ENCODE measurements around the gene TMEM181.

DNA sequence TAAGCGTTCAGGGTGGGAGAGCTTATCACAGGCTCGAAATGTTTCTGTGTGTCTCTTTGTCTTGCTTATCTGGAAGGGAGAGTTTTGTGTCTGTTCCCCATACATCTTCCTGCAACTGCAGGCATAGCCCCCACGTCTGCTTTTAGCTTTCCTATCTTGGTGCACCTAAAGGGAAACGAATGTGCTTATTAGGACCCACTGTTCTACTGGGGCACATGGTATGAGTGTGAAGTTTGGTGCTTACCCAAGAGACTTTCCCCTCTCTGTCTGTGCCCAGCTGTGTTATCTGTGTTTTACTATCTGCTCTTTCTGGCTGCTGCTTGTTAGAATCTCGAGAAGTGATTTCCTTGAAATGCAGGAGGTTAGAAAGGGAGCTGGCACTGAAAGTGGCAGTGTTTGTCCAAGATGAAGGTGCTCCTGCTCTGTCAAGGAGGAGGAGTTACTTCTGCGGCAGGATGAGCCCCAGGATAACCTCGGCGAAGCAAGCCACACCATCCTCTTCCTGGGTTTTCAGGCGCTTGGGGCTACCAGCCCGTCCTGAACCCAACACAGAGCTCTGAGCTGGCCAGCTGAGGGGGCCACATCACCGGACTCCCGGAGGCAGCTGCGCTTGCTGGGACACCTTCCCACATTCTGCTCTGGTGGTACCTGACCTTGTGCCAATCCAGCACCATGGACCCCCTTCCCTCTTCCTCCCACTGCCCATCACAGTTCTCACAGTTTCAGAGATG lies 61.2 kb downstream of the TMEM181 start:
- no peak for TF ChIP-seq CTCF (IDR thresholded peaks at IDR 0.05)
- TF ChIP-seq CHD2 (IDR thresholded peaks at IDR 0.05; ENCODE audit: low read length, partially characterized antibody): no peak
- TF ChIP-seq MXI1 (IDR thresholded peaks at IDR 0.05; ENCODE audit: low read depth, low read length): 0 out of 2 replicates have a peak, but pooled peaks have one; percentile 36
- TF ChIP-seq YY1 (IDR thresholded peaks at IDR 0.05; ENCODE audit: low read depth): no peak
- no peak for TF ChIP-seq POLR2AphosphoS5 (IDR thresholded peaks at IDR 0.05; ENCODE audit: low read depth, low read length)
- no peak for TF ChIP-seq SIN3A (IDR thresholded peaks at IDR 0.05; ENCODE audit: borderline replicate concordance, low read depth, low read length)
- no peak for TF ChIP-seq MEF2A (IDR thresholded peaks at IDR 0.05; ENCODE audit: borderline replicate concordance, low read depth)
- no peak for TF ChIP-seq FOXM1 (IDR thresholded peaks at IDR 0.05; ENCODE audit: low read depth)
- TF ChIP-seq USF2 (IDR thresholded peaks at IDR 0.05; ENCODE audit: borderline replicate concordance, low read depth, low read length): no peak
- TF ChIP-seq EP300 (IDR thresholded peaks at IDR 0.05; ENCODE audit: borderline replicate concordance in 1 of 2, low read depth in 1 of 2, low read length in 1 of 2): no peak
- TF ChIP-seq JUND (IDR thresholded peaks at IDR 0.05): no peak
